WTC11 (cell line): Measurements from ENCODE around the gene VILL. TPM values are rescaled to one million over a fixed set of nuclear protein-coding genes. Genes with fewer than 3 reads are reported as not detected.

ENCODE experiments used
- ATAC-seq: fragments of 200-7000 bp; cut with Tn5 transposase; 2 replicates; pipeline ENCODE4 v1.10.0; 2021; ENCODE audit warnings: mild to moderate bottlenecking, moderate library complexity
- CTCF ChIA-PET: fragments of 300-600 bp; sonication (Branson Sonifier 250); formaldehyde crosslinking; loops from one replicate; lab custom pipeline; 2021; ENCODE audit warnings: antibody characterized with exemption; lab: Charles Lee
- POLR2A ChIA-PET: fragments of 350-600 bp; sonication (Branson Sonifier 250); formaldehyde crosslinking; loops from one replicate; lab custom pipeline; 2021; ENCODE audit warnings: antibody characterized with exemption; lab: Charles Lee
- DNase-seq: peaks from one replicate; pipeline ENCODE4 v3.0.0; 2021; ENCODE audit warnings: low spot score
- H3K27ac Mint-ChIP-seq: 2 replicates; pipeline ENCODE4 v1.8.0; 2021; ENCODE audit warnings: mixed read lengths
- H3K27me3 Mint-ChIP-seq: 2 replicates; pipeline ENCODE4 v1.8.0; 2021; ENCODE audit warnings: low read depth, mild to moderate bottlenecking, moderate library complexity, mixed read lengths
- H3K36me3 Mint-ChIP-seq: 2 replicates; pipeline ENCODE4 v1.8.0; 2021; ENCODE audit warnings: mixed read lengths
- H3K4me1 Mint-ChIP-seq: 2 replicates; pipeline ENCODE4 v1.8.0; 2022; ENCODE audit warnings: mixed read lengths
- H3K4me3 Mint-ChIP-seq: 2 replicates; pipeline ENCODE4 v1.8.0; 2021; ENCODE audit warnings: mild to moderate bottlenecking, moderate library complexity, mixed read lengths
- H3K9me3 Mint-ChIP-seq: 2 replicates; pipeline ENCODE4 v1.8.0; 2021; ENCODE audit warnings: mixed read lengths
- CREM ChIP-seq: sonication (generic); formaldehyde crosslinking; IDR thresholded peaks from 2 replicates; pipeline ENCODE4 v1.8.1; 2022; ENCODE audit warnings: mild to moderate bottlenecking, missing genetic modification reagents, moderate library complexity
- FOXK1 ChIP-seq: sonication (generic); formaldehyde crosslinking; IDR thresholded peaks from 2 replicates; pipeline ENCODE4 v1.8.0; 2022; ENCODE audit warnings: mild to moderate bottlenecking, moderate library complexity, missing genetic modification reagents
- GRHL2 ChIP-seq: fragments of 250-450 bp; sonication (Bioruptor Pico); IDR thresholded peaks from 2 replicates; pipeline ENCODE4 v1.8.0; 2022; ENCODE audit warnings: mild to moderate bottlenecking, moderate library complexity; ENCODE audit not compliant: insufficient replicate concordance, severe bottlenecking
- NFATC4 ChIP-seq: fragments of 250-450 bp; sonication (Bioruptor Pico); IDR thresholded peaks from 2 replicates; pipeline ENCODE4 v1.9.0; 2021; ENCODE audit warnings: mild to moderate bottlenecking
- NR2C2 ChIP-seq: sonication (generic); formaldehyde crosslinking; IDR thresholded peaks from 2 replicates; pipeline ENCODE4 v1.8.0; 2022; ENCODE audit warnings: mild to moderate bottlenecking, missing genetic modification reagents
- SP1 ChIP-seq: sonication (generic); formaldehyde crosslinking; conservative IDR thresholded peaks from 2 replicates; pipeline ENCODE4 v1.8.1; 2022; ENCODE audit warnings: missing genetic modification reagents
- ZBTB21 ChIP-seq: sonication (generic); formaldehyde crosslinking; IDR thresholded peaks from 2 replicates; pipeline ENCODE4 v1.8.1; 2023; ENCODE audit warnings: mild to moderate bottlenecking, missing genetic modification reagents, borderline replicate concordance
- ZNF219 ChIP-seq: sonication (generic); formaldehyde crosslinking; IDR thresholded peaks from 2 replicates; pipeline ENCODE4 v1.8.0; 2023; ENCODE audit warnings: missing genetic modification reagents, mild to moderate bottlenecking, borderline replicate concordance
- ZNF396 ChIP-seq: fragments of 250-450 bp; sonication (Bioruptor Pico); IDR thresholded peaks from 2 replicates; pipeline ENCODE4 v1.8.0; 2021; ENCODE audit warnings: mild to moderate bottlenecking, moderate library complexity, borderline replicate concordance
- total RNA-seq: library from RNA; stranded (reverse); gene quantifications from 3 replicates; pipeline ENCODE4 v1.2.3, GENCODE V29; 2021
- TF ChIP-seq, protein P1 (sequence below): sonication (generic); formaldehyde crosslinking; IDR thresholded peaks from 2 replicates; pipeline ENCODE4 v1.8.0; 2023; ENCODE audit warnings: mild to moderate bottlenecking, missing genetic modification reagents
- TF ChIP-seq, protein P2 (sequence below): sonication (generic); formaldehyde crosslinking; IDR thresholded peaks from 2 replicates; pipeline ENCODE4 v1.8.1; 2023; ENCODE audit warnings: mild to moderate bottlenecking, missing genetic modification reagents, moderate library complexity
- TF ChIP-seq, protein P3 (sequence below): sonication (generic); formaldehyde crosslinking; IDR thresholded peaks from 2 replicates; pipeline ENCODE4 v1.8.1; 2022; ENCODE audit warnings: mild to moderate bottlenecking, missing genetic modification reagents, moderate library complexity, borderline replicate concordance
- TF ChIP-seq, protein P4 (sequence below): fragments of 250-450 bp; sonication (Bioruptor Pico); IDR thresholded peaks from 2 replicates; pipeline ENCODE4 v1.9.0; 2021; ENCODE audit warnings: mild to moderate bottlenecking
- TF ChIP-seq, protein P5 (sequence below): sonication (generic); formaldehyde crosslinking; IDR thresholded peaks from 2 replicates; pipeline ENCODE4 v1.8.1; 2023; ENCODE audit warnings: mild to moderate bottlenecking, missing genetic modification reagents
- TF ChIP-seq, protein P6 (sequence below): fragments of 250-450 bp; sonication (Bioruptor Pico); IDR thresholded peaks from 2 replicates; pipeline ENCODE4 v1.8.0; 2021; ENCODE audit warnings: mild to moderate bottlenecking
- TF ChIP-seq, protein P7 (sequence below): sonication (generic); formaldehyde crosslinking; IDR thresholded peaks from 2 replicates; pipeline ENCODE4 v1.8.1; 2023; ENCODE audit warnings: mild to moderate bottlenecking, moderate library complexity, missing genetic modification reagents
- TF ChIP-seq, protein P8 (sequence below): fragments of 250-450 bp; sonication (Bioruptor Pico); IDR thresholded peaks from 2 replicates; pipeline ENCODE4 v1.9.0; 2021; ENCODE audit warnings: mild to moderate bottlenecking, borderline replicate concordance

VILL gene
- total RNA-seq, 1 experiment from 2014 or later = 4.7 TPM

DNA sequence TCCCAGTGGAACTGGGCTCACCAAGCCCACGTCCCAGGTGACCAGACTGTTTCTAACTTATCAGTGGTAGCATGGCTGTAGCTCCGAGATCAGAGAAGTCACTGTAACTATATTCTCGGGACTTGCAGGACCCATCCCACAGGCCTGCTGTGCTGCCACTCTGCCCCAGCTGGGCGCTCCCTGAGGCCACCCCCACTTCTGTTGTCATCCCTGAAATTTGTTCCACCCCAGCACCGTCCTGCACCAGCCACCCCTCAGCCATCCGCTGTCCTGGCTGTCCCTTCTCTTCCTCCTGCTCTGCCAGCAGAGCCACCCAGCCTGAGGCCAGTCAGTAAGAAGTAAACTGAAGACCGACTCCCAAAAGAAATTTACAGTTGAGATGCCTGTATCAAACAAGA lies 33.0 kb upstream of the VILL start (continued):
- TF ChIP-seq, protein P1, sequence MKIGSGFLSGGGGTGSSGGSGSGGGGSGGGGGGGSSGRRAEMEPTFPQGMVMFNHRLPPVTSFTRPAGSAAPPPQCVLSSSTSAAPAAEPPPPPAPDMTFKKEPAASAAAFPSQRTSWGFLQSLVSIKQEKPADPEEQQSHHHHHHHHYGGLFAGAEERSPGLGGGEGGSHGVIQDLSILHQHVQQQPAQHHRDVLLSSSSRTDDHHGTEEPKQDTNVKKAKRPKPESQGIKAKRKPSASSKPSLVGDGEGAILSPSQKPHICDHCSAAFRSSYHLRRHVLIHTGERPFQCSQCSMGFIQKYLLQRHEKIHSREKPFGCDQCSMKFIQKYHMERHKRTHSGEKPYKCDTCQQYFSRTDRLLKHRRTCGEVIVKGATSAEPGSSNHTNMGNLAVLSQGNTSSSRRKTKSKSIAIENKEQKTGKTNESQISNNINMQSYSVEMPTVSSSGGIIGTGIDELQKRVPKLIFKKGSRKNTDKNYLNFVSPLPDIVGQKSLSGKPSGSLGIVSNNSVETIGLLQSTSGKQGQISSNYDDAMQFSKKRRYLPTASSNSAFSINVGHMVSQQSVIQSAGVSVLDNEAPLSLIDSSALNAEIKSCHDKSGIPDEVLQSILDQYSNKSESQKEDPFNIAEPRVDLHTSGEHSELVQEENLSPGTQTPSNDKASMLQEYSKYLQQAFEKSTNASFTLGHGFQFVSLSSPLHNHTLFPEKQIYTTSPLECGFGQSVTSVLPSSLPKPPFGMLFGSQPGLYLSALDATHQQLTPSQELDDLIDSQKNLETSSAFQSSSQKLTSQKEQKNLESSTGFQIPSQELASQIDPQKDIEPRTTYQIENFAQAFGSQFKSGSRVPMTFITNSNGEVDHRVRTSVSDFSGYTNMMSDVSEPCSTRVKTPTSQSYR (CRISPR knock-in tag) = no peak
- TF ChIP-seq, protein P2, sequence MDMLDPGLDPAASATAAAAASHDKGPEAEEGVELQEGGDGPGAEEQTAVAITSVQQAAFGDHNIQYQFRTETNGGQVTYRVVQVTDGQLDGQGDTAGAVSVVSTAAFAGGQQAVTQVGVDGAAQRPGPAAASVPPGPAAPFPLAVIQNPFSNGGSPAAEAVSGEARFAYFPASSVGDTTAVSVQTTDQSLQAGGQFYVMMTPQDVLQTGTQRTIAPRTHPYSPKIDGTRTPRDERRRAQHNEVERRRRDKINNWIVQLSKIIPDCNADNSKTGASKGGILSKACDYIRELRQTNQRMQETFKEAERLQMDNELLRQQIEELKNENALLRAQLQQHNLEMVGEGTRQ (CRISPR knock-in tag) = no peak
- TF ChIP-seq NFATC4 (CRISPR knock-in tag) = no peak
- no peak for TF ChIP-seq CREM
- TF ChIP-seq, protein P3, sequence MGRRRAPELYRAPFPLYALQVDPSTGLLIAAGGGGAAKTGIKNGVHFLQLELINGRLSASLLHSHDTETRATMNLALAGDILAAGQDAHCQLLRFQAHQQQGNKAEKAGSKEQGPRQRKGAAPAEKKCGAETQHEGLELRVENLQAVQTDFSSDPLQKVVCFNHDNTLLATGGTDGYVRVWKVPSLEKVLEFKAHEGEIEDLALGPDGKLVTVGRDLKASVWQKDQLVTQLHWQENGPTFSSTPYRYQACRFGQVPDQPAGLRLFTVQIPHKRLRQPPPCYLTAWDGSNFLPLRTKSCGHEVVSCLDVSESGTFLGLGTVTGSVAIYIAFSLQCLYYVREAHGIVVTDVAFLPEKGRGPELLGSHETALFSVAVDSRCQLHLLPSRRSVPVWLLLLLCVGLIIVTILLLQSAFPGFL (CRISPR knock-in tag) = no peak

DNA sequence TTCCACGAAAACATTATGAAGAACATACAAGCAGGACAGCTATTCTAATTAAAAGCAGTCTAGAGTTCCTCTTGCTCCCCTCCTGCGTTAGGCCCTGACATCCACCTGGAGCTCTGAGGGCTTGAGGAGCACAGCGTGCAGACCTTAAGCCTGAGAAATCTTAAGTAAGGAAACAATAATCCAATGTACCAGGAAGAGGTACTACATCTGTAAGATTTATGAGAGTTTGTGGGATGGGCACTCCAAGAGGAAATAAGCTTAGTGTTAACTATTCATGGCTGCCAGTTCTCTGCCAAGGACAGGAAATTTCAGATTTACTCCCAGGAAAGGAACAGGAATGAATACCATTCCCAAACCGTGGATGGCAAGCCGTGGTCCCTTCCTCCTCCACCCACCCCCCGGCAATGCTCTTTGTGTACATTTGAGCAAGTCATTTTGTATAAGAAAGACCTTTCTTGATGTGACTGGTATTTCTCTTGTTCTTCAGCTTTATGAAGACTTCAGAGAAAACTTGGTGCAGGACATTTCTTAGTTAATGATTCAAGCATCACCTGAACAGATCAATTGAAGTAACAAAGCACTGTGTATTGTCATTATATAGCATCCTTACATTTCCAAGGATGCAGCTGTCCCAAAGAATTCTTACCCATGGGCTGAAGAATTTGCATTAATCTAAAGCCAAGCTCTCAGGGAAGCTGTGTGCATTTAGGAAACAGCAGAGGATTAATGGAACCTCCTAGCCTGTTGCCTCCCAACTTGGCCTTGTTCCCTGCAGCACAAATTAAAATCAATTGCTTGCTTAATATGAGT lies 28.8 kb upstream of the VILL start:
- ATAC-seq (peak; percentile 78), DNase-seq (no peak)
- TF ChIP-seq, protein P4, sequence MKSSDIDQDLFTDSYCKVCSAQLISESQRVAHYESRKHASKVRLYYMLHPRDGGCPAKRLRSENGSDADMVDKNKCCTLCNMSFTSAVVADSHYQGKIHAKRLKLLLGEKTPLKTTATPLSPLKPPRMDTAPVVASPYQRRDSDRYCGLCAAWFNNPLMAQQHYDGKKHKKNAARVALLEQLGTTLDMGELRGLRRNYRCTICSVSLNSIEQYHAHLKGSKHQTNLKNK (CRISPR knock-in tag) = no peak
- TF ChIP-seq ZNF396 (CRISPR knock-in tag) (no peak), NR2C2 (CRISPR knock-in tag) (no peak), SP1 (no peak), ZBTB21 (no peak), ZNF219 (CRISPR knock-in tag) (no peak), FOXK1 (no peak), GRHL2 (CRISPR knock-in tag) (no peak)
- TF ChIP-seq, protein P5, sequence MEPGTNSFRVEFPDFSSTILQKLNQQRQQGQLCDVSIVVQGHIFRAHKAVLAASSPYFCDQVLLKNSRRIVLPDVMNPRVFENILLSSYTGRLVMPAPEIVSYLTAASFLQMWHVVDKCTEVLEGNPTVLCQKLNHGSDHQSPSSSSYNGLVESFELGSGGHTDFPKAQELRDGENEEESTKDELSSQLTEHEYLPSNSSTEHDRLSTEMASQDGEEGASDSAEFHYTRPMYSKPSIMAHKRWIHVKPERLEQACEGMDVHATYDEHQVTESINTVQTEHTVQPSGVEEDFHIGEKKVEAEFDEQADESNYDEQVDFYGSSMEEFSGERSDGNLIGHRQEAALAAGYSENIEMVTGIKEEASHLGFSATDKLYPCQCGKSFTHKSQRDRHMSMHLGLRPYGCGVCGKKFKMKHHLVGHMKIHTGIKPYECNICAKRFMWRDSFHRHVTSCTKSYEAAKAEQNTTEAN (CRISPR knock-in tag) = no peak
- TF ChIP-seq, protein P6, sequence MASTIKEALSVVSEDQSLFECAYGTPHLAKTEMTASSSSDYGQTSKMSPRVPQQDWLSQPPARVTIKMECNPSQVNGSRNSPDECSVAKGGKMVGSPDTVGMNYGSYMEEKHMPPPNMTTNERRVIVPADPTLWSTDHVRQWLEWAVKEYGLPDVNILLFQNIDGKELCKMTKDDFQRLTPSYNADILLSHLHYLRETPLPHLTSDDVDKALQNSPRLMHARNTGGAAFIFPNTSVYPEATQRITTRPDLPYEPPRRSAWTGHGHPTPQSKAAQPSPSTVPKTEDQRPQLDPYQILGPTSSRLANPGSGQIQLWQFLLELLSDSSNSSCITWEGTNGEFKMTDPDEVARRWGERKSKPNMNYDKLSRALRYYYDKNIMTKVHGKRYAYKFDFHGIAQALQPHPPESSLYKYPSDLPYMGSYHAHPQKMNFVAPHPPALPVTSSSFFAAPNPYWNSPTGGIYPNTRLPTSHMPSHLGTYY = no peak
- TF ChIP-seq, protein P7, sequence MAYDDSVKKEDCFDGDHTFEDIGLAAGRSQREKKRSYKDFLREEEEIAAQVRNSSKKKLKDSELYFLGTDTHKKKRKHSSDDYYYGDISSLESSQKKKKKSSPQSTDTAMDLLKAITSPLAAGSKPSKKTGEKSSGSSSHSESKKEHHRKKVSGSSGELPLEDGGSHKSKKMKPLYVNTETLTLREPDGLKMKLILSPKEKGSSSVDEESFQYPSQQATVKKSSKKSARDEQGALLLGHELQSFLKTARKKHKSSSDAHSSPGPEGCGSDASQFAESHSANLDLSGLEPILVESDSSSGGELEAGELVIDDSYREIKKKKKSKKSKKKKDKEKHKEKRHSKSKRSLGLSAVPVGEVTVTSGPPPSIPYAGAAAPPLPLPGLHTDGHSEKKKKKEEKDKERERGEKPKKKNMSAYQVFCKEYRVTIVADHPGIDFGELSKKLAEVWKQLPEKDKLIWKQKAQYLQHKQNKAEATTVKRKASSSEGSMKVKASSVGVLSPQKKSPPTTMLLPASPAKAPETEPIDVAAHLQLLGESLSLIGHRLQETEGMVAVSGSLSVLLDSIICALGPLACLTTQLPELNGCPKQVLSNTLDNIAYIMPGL (CRISPR knock-in tag) = no peak
- TF ChIP-seq, protein P8, sequence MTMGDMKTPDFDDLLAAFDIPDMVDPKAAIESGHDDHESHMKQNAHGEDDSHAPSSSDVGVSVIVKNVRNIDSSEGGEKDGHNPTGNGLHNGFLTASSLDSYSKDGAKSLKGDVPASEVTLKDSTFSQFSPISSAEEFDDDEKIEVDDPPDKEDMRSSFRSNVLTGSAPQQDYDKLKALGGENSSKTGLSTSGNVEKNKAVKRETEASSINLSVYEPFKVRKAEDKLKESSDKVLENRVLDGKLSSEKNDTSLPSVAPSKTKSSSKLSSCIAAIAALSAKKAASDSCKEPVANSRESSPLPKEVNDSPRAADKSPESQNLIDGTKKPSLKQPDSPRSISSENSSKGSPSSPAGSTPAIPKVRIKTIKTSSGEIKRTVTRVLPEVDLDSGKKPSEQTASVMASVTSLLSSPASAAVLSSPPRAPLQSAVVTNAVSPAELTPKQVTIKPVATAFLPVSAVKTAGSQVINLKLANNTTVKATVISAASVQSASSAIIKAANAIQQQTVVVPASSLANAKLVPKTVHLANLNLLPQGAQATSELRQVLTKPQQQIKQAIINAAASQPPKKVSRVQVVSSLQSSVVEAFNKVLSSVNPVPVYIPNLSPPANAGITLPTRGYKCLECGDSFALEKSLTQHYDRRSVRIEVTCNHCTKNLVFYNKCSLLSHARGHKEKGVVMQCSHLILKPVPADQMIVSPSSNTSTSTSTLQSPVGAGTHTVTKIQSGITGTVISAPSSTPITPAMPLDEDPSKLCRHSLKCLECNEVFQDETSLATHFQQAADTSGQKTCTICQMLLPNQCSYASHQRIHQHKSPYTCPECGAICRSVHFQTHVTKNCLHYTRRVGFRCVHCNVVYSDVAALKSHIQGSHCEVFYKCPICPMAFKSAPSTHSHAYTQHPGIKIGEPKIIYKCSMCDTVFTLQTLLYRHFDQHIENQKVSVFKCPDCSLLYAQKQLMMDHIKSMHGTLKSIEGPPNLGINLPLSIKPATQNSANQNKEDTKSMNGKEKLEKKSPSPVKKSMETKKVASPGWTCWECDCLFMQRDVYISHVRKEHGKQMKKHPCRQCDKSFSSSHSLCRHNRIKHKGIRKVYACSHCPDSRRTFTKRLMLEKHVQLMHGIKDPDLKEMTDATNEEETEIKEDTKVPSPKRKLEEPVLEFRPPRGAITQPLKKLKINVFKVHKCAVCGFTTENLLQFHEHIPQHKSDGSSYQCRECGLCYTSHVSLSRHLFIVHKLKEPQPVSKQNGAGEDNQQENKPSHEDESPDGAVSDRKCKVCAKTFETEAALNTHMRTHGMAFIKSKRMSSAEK = no peak
- no peaks in the 10 kb centered on the region; the same call in 1 of the 2 replicates for H3K9me3 Mint-ChIP-seq
- H3K36me3 Mint-ChIP-seq = peaks cover 5% of the 10 kb centered on the region
- CTCF ChIA-PET = interaction anchor here (1.0 to 4.4 kb wide), 5 partner anchors 12 to 107 kb away, joined by 3 to 22 read pairs (median 10); no protein-coding TSS in a partner anchor
- POLR2A ChIA-PET = interaction anchor here (0.6 to 0.7 kb wide), 2 partner anchors 20 to 90 kb away, joined by 3 read pairs; no protein-coding TSS in a partner anchor
- no peak overlapping the region for H3K4me3 Mint-ChIP-seq
- peaks cover 42% of the 10 kb centered on the region for H3K4me1 Mint-ChIP-seq
- H3K27ac Mint-ChIP-seq = peak overlapping the region; percentile 91
- no peaks in the 10 kb centered on the region for H3K27me3 Mint-ChIP-seq
